HFFc6 (cell line): ENCODE measurements around the gene TCF7L1. TPM values are rescaled to one million over a fixed set of nuclear protein-coding genes. Genes with fewer than 3 reads are reported as not detected.

Experiments used
- DNase-seq: peaks from one replicate; pipeline ENCODE4 v3.0.0-alpha.2; 2018
- H3K27ac Mint-ChIP-seq: 2 replicates; pipeline ENCODE4 v1.8.0; 2020; ENCODE audit warnings: mild to moderate bottlenecking, mixed read lengths
- H3K27me3 Mint-ChIP-seq: 2 replicates; pipeline ENCODE4 v1.8.0; 2021; ENCODE audit warnings: mild to moderate bottlenecking, moderate library complexity, mixed read lengths; ENCODE audit not compliant: insufficient read depth
- H3K36me3 Mint-ChIP-seq: 2 replicates; pipeline ENCODE4 v1.8.0; 2021; ENCODE audit warnings: low read depth, mixed read lengths
- H3K4me1 Mint-ChIP-seq: 2 replicates; pipeline ENCODE4 v1.8.0; 2020; ENCODE audit warnings: low read depth, mixed read lengths
- H3K4me3 Mint-ChIP-seq: 2 replicates; pipeline ENCODE4 v1.8.0; 2020; ENCODE audit warnings: mild to moderate bottlenecking, moderate library complexity, mixed read lengths
- H3K9me3 Mint-ChIP-seq: 2 replicates; pipeline ENCODE4 v1.8.0; 2020; ENCODE audit warnings: mild to moderate bottlenecking, mixed read lengths
- total RNA-seq, 6 experiments: library from RNA; stranded (reverse); fragmentation: NEBNext Ultra II Directional; extraction: Animal tissue kit (Norgen Biotek cat#: 25700); gene quantifications; 2 replicates in 1 of 6; 3 replicates in 5 of 6; pipeline ENCODE4 v1.2.3, GENCODE V29; 2021
- TF ChIP-seq, protein P1 (sequence below): fragments of 200-600 bp; sonication (generic); IDR thresholded peaks from 2 replicates; pipeline ENCODE4 v1.5.0; 2021; ENCODE audit warnings: antibody characterized with exemption, mild to moderate bottlenecking

TCF7L1 gene
- total RNA-seq, 6 experiments from 2014 or later: 2.6 to 10.3 (median 9.4) TPM

DNA sequence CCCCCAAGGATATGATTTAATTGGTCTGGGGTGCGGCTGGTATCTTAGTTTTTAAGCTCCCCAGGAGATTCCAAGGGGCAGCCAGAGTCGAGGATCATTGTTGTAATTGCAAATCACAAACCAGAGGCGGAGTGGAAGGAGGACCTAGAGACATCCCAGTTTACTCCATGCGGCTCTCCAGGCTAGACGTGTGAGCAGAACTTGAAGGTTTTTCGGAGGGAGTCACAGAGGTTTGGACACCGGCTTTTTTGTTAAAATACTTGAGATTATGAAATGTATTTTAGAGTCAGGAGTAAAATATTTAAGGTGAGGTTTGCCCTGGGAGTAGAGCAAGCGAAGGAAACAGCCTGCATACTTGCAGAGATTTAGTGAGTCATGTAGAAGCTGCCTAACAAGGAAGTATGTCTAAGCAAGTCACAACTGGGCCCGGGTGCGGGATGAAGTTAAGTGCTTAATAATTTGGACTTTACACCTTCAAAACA, 155.1 kb downstream of the TCF7L1 start:
- Mint-ChIP-seq H3K36me3 (no peaks in the 10 kb centered on the region), H3K27ac (peak overlapping the region; percentile 74), H3K9me3 (no peaks in the 10 kb centered on the region), H3K4me3 (peak overlapping the region; percentile 73), H3K4me1 (peaks cover 31% of the 10 kb centered on the region), H3K27me3 (no peaks in the 10 kb centered on the region)
- DNase-seq: peak; percentile 75
- TF ChIP-seq, protein P1, sequence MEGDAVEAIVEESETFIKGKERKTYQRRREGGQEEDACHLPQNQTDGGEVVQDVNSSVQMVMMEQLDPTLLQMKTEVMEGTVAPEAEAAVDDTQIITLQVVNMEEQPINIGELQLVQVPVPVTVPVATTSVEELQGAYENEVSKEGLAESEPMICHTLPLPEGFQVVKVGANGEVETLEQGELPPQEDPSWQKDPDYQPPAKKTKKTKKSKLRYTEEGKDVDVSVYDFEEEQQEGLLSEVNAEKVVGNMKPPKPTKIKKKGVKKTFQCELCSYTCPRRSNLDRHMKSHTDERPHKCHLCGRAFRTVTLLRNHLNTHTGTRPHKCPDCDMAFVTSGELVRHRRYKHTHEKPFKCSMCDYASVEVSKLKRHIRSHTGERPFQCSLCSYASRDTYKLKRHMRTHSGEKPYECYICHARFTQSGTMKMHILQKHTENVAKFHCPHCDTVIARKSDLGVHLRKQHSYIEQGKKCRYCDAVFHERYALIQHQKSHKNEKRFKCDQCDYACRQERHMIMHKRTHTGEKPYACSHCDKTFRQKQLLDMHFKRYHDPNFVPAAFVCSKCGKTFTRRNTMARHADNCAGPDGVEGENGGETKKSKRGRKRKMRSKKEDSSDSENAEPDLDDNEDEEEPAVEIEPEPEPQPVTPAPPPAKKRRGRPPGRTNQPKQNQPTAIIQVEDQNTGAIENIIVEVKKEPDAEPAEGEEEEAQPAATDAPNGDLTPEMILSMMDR: no peak

DNA sequence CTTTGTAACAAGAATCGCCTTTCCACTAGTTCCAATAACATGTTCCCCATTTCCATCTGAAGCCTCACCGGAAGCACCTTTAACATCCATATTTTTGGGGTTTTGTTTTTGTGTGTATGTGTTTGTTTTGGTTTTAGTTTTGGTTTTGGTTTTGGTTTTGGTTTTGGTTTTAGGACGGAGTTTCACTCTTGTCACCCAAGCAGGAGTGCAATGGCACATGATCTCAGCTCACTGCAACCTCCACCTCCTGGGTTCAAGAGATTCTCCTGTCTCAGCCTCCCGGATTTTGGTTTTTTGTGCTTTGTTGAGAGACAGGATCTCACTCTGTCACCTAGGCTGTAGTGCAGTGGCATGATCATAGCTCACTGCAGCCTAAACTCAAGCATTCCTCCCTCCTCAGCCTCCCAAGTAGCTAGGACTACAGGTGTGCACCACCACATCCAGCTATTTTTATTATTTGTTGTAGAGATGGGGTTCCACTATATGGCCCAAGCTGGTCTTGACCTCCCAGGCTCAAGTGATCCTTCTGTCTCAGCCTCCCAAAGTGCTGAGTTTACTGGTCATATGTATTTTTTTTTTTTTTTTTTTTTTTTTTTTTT, 158.3 kb downstream of the TCF7L1 start:
- no peaks in the 10 kb centered on the region for H3K36me3 Mint-ChIP-seq
- no peak overlapping the region; the same call in 1 of the 2 replicates for H3K27ac Mint-ChIP-seq
- H3K9me3 Mint-ChIP-seq: no peaks in the 10 kb centered on the region
- DNase-seq: no peak
- no peaks in the 10 kb centered on the region for H3K27me3 Mint-ChIP-seq
- H3K4me1 Mint-ChIP-seq: peaks cover 34% of the 10 kb centered on the region
- H3K4me3 Mint-ChIP-seq: no peak overlapping the region
- TF ChIP-seq, protein P1: no peak

DNA sequence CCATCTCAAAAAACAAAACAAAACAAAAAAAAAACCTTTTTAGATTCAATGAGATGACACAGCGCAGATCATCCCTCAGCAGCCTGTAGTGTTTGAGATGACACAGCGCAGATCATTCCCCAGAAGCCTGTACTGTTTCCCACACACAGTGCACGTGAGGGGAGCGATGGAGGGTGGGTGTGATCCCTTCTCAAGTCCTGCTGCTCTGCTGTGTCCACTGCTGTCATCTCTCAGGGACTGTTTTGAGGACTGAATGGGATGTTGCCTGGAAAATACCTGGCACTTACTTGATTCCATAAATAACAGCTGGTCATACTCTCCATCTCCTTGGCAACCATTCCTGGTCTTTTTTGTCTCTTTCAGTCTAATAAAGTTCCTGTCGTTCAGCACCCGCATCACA, 168.9 kb downstream of the TCF7L1 start:
- Mint-ChIP-seq H3K4me1 (no peaks in the 10 kb centered on the region), H3K9me3 (no peaks in the 10 kb centered on the region), H3K27me3 (no peaks in the 10 kb centered on the region), H3K27ac (no peak overlapping the region), H3K36me3 (peaks cover 5% of the 10 kb centered on the region; the same call in 1 of the 2 replicates), H3K4me3 (no peak overlapping the region)
- TF ChIP-seq, protein P1: no peak
- DNase-seq: no peak

DNA sequence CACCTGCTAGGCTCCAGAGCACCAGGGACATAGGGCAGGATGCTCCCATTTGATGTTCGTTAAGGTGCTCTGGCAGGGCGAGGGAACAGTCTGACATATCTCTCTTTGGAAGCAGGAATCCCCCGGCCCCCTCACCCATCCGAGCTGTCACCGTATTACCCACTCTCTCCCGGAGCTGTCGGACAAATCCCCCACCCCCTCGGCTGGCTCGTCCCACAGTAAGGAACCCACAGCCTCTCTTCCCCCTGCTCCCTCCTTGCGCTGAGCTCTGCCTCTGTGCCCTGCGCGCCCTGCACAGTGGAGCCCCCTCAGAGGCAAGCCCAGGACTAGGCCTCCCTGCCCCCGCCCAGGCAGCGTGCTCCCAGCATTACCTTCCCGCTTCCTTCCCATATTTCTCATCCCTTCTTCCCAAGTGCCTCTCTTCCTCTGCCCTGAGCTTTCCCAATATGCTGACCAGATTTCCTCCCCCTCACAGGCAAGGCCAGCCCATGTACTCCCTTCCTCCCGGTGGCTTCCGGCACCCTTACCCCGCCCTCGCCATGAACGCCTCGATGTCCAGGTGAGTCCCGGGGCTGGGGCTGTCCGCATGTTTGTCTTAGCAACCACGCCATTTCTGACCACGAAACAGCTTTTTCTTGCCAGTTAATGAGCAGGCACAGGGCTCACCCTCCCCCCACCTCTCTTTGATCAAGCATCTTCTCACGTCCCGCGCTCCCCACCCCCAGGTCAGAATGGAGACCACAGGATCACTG, 170.8 kb downstream of the TCF7L1 start:
- TF ChIP-seq, protein P1: no peak
- H3K9me3 Mint-ChIP-seq: no peaks in the 10 kb centered on the region
- H3K4me1 Mint-ChIP-seq: no peaks in the 10 kb centered on the region; the same call in 1 of the 2 replicates
- H3K27me3 Mint-ChIP-seq: peaks cover 2% of the 10 kb centered on the region; the same call in 1 of the 2 replicates
- peaks cover 5% of the 10 kb centered on the region; the same call in 1 of the 2 replicates for H3K36me3 Mint-ChIP-seq
- no peak overlapping the region for H3K27ac Mint-ChIP-seq
- H3K4me3 Mint-ChIP-seq: no peak overlapping the region
- no peak for DNase-seq

DNA sequence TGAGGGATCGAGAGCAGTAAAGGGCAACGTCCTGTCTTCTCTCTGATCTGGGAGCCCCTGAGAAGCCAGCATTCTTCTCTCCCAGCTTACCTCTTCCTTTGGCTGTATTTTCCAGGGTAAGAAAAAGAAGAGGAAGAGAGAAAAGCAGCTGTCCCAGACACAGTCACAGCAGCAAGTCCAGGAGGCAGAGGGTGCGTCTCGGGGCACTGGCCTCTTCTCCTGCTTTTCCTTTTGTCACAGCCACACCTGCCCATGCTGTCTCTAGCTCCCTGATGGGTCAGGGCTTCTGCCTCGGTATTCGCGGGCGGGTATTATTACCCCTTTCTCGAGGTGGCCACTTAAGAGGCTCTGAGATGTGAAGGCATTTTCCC, 174.3 kb downstream of the TCF7L1 start:
- no peak overlapping the region for H3K27ac Mint-ChIP-seq
- H3K4me3 Mint-ChIP-seq: no peak overlapping the region
- peaks cover 15% of the 10 kb centered on the region for H3K4me1 Mint-ChIP-seq
- no peak for DNase-seq
- H3K27me3 Mint-ChIP-seq: peaks cover 2% of the 10 kb centered on the region; the same call in 1 of the 2 replicates
- peaks cover 5% of the 10 kb centered on the region; the same call in 1 of the 2 replicates for H3K36me3 Mint-ChIP-seq
- TF ChIP-seq, protein P1: no peak
- H3K9me3 Mint-ChIP-seq: no peaks in the 10 kb centered on the region
